GM13977 (cell line): Measurements from ENCODE around the gene NOTCH4.
A peak's percentile ranks its signal among the peaks of the same experiment; 100 is the strongest.

Source experiments
- DNase-seq: peaks from one replicate; pipeline ENCODE4 v3.0.0; 2012; ENCODE audit warnings: low spot score
- CTCF ChIP-seq: IDR thresholded peaks from 2 replicates; pipeline ENCODE4 v1.5.1; 2012; ENCODE audit warnings: mild to moderate bottlenecking, control low read depth; ENCODE audit not compliant: insufficient read depth; ENCODE audit errors: extremely low read depth, missing control alignments
- in situ Hi-C: fragments of 300-500 bp; cut with MboI; formaldehyde crosslinking; loops from one replicate; pipeline ENCODE4 v1.12.0; 2022; ENCODE audit warnings: low sequenced_read_pairs, low pct_unique_long_range_greater_than_20kb, mixed read lengths, inconsistent platforms; ENCODE audit not compliant: unreplicated experiment

The NOTCH4 gene

GRCh38 chr6:32198866-32199265 is 25.0 kb downstream of the NOTCH4 start:
- in situ Hi-C loops: no loop called here
- no peak for DNase-seq
- TF ChIP-seq CTCF: no peak

- TF ChIP-seq CTCF: no peak
- DNase-seq: no peak
- in situ Hi-C loops: no loop called here
Measured at GRCh38 chr6:32198345-32198696, 25.5 kb downstream of the NOTCH4 start.

GRCh38 chr6:32196682-32197616 is 26.9 kb downstream of the NOTCH4 start:
- no peak for DNase-seq
- in situ Hi-C loops: no loop called here

GRCh38 chr6:32195902-32196681 is 27.8 kb downstream of the NOTCH4 start:
- no peak for TF ChIP-seq CTCF
- DNase-seq: peak; percentile 97
- in situ Hi-C loops: no loop called here

More at GRCh38 chr6:32196682-32197616, 26.9 kb downstream of the NOTCH4 start:
- no peak for TF ChIP-seq CTCF

- DNase-seq: no peak
- in situ Hi-C loops: no loop called here
- peak; percentile 10 for TF ChIP-seq CTCF
Measured at GRCh38 chr6:32195652-32195901, 28.3 kb downstream of the NOTCH4 start.

GRCh38 chr6:32194825-32195651 is 28.8 kb downstream of the NOTCH4 start:
- in situ Hi-C loops: no loop called here
- DNase-seq: no peak
- TF ChIP-seq CTCF: peak; percentile 67
